ENCODE data around the gene EHF. TPM values are rescaled to one million over a fixed set of nuclear protein-coding genes. Genes with fewer than 3 reads are reported as not detected.

The EHF gene
- total and polyA plus RNA-seq, 10 donors: 0.02 to 1.8 (median 0.40) TPM; not detected in 2

DNA sequence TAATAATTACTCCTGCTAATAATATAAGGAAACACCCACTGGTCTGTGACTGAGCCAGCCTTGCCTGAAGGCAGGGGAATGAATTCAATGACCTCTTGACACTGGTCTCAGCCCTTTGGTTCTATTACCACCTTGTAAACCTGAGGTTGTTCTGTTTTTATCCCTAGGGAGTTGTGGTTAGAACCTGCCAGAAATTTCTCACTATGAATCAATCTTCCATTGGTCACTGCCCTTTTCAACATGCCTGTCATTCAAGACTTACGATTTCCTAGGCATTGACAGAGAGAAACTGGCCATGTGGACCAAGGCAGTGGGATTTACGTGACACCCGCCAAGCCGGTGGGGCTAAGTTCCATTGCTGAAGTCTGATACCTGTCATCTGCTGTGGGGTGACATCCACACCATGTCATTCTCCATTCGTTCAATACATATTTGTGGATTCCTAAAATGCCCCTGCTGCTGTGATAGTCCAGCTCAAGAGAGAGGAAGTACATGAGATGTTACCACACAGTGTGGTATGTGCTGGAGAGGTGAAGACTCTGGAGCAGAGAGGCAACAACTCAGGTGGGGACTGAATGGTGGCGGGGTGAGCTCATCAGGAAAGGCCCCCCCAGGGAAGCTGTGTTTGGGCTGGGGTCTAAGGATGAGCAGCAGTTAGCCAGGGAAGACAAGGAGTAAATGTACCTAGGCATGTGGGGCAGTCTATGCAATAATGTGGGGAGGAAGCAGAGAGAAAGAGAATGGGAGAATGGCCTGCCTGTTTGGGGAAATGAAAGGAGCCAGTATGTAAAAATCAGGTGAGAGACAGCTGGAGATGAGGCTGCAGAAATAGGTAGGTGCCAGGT, 15.2 kb upstream of the EHF start:
- TF ChIP-seq, protein P1, sequence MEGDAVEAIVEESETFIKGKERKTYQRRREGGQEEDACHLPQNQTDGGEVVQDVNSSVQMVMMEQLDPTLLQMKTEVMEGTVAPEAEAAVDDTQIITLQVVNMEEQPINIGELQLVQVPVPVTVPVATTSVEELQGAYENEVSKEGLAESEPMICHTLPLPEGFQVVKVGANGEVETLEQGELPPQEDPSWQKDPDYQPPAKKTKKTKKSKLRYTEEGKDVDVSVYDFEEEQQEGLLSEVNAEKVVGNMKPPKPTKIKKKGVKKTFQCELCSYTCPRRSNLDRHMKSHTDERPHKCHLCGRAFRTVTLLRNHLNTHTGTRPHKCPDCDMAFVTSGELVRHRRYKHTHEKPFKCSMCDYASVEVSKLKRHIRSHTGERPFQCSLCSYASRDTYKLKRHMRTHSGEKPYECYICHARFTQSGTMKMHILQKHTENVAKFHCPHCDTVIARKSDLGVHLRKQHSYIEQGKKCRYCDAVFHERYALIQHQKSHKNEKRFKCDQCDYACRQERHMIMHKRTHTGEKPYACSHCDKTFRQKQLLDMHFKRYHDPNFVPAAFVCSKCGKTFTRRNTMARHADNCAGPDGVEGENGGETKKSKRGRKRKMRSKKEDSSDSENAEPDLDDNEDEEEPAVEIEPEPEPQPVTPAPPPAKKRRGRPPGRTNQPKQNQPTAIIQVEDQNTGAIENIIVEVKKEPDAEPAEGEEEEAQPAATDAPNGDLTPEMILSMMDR (IDR thresholded peaks at IDR 0.05 in 8 of 11, conservative IDR thresholded peaks at IDR 0.05 in 3 of 11): no peak
- TF ChIP-seq POLR2AphosphoS5 (IDR thresholded peaks at IDR 0.05) (no peak), POLR2A (IDR thresholded peaks at IDR 0.05) (no peak)
- H3K27me3 ChIP-seq (replicated peaks in 1 of 7): no peaks in the 10 kb centered on the region
- no peaks in the 10 kb centered on the region for H3K4me1 ChIP-seq
- no peak for DNase-seq
- no peaks in the 10 kb centered on the region for H3K9me3 ChIP-seq
- no peak overlapping the region for H3K27ac ChIP-seq
- 77 to 83% (median 79%) methylated on average over 6 of the region's 6 CpGs for WGBS, 5 donors
- no peak overlapping the region for H3K4me3 ChIP-seq
- H3K36me3 ChIP-seq: no peaks in the 10 kb centered on the region
- intact Hi-C loops (cut with DNase I; ENCODE audit: low total_unique reads): no loop called here

DNA sequence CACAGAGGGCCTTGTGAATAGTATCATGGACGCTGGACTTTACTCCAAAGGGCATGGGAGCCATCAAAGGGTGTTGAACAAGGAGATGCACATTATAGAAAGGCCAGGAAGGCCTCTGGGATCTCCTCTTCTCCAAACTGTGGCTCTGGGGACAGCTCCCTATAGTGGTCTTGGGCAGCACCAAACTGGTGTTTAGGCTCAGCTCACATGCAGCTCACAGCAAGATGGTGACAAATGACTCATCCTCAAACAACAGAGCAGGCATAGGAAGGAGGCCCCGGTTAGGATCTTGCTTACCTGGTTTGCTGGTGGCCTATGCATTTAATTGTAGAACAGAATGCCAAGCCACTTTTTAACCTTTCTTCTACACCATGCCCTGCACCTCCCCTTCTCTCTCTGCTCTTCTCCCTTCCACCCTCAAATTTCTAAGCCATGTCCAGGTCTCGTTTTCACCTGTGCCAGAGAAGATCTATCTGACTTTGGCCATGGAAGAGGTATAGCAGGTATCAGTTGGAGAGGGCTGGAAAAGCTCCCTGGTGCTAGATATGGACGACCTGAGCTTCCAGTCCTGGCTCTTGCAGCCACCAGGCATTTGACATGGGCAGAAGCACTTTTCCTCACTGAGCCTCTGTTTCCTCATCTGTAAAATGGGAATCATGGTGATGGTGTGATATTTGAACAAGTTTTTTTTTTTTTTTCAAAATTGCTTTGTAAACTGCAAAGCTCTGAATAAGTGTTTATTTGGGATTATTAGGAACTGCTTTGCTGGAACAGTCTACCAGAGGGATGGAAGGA, 14.4 kb upstream of the EHF start:
- no peak overlapping the region for H3K27ac ChIP-seq
- no peaks in the 10 kb centered on the region for H3K4me1 ChIP-seq
- WGBS, 5 donors: 49 to 64% (median 54%) methylated on average over 4 of the region's 4 CpGs
- no peak overlapping the region for H3K4me3 ChIP-seq
- H3K27me3 ChIP-seq (replicated peaks in 1 of 7): no peaks in the 10 kb centered on the region
- no peaks in the 10 kb centered on the region for H3K36me3 ChIP-seq
- DNase-seq: no peak
- intact Hi-C loops (cut with DNase I; ENCODE audit: low total_unique reads): no loop called here
- TF ChIP-seq POLR2AphosphoS5 (IDR thresholded peaks at IDR 0.05) (no peak), POLR2A (IDR thresholded peaks at IDR 0.05) (no peak)
- TF ChIP-seq, protein P1 (IDR thresholded peaks at IDR 0.05 in 8 of 11, conservative IDR thresholded peaks at IDR 0.05 in 3 of 11): no peak
- no peaks in the 10 kb centered on the region for H3K9me3 ChIP-seq

DNA sequence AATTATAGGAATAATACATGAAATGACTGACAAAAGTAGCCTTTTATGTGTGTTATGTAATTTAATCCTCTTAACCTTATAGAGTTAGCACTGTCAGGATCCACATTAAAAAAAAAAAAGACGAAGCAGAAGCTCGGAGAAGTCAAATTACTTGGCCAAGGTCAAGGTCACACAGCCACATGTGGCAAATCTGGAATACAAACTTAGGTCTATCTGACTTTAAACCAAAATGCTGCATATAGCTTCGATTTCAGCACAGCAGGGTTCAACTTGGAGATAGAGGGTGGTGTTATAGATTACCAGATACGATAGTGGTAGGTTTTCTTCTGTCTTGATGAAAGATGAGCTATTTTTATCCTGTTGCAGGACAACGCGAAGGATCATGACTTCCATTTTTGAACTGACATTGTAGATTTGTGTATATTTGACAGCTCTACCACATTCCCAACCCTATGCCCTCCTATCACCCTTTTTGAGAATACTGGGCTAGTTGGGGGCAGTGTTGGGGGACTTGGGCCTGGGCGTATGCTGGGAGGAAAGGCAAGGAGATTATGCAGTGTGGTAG, 11.6 kb upstream of the EHF start:
- intact Hi-C loops (cut with DNase I; ENCODE audit: low total_unique reads): no loop called here
- H3K4me1 ChIP-seq: peaks cover 0 to 12% (median 7%) of the 10 kb centered on the region in 6 donors
- no peaks in the 10 kb centered on the region for H3K9me3 ChIP-seq
- H3K36me3 ChIP-seq: no peaks in the 10 kb centered on the region
- no peak overlapping the region for H3K4me3 ChIP-seq
- no peak overlapping the region for H3K27ac ChIP-seq
- TF ChIP-seq POLR2AphosphoS5 (IDR thresholded peaks at IDR 0.05) (no peak), POLR2A (IDR thresholded peaks at IDR 0.05) (no peak)
- TF ChIP-seq, protein P1 (IDR thresholded peaks at IDR 0.05 in 8 of 11, conservative IDR thresholded peaks at IDR 0.05 in 3 of 11): no peak
- no peak for DNase-seq
- no peaks in the 10 kb centered on the region for H3K27me3 ChIP-seq (replicated peaks in 1 of 7)
- 74 to 86% (median 81%) methylated on average over 7 of the region's 7 CpGs for WGBS, 5 donors

Measured in spleen (tissue), 11 donors.